GM18868 (cell line): ENCODE data around the gene PIK3R5.
"Not testable (repeated sequence)": the region's sequence is repeated elsewhere in the genome, so short reads cannot be mapped to it uniquely, and the experiment has no call there.

Experiments
- ATAC-seq: cut with Tn5 transposase; IDR thresholded peaks from one replicate; pipeline ENCODE4 v1.9.1; 2021; ENCODE audit warnings: mild to moderate bottlenecking, moderate library complexity; ENCODE audit not compliant: unreplicated experiment

The PIK3R5 gene

DNA sequence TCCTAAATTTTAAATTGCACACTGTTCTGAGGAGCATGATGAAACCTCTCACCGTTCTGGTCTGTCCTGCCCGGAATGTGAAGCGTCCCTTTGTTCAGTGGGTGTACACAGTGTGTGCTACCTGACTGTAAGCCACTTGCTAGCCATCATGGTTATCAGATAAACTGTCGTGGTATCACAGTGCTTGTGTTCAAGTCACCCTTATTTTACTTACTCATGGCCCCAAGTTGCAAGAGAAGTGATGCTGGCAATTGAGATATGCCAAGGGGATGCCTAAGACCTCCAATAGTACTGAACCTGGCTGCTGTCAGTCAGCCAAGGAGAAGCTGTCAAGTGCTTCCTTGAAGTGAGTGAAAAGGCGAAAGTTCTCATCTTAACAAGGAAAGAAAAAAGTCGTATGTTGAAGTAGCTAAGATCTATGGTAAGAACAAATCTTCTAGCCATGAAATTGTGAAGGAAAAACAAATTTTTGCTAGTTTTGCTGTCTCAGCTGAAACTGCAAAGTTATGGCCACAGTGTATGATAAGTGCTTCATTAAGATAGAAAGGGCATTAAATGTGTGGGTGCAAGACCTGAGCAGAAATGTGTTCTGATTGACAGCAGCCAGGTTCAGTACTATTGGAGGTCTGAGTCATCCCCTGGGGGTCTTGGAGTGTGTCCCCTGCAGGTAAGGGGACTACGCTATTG lies 103.9 kb downstream of the PIK3R5 start:
- no peak for ATAC-seq

DNA sequence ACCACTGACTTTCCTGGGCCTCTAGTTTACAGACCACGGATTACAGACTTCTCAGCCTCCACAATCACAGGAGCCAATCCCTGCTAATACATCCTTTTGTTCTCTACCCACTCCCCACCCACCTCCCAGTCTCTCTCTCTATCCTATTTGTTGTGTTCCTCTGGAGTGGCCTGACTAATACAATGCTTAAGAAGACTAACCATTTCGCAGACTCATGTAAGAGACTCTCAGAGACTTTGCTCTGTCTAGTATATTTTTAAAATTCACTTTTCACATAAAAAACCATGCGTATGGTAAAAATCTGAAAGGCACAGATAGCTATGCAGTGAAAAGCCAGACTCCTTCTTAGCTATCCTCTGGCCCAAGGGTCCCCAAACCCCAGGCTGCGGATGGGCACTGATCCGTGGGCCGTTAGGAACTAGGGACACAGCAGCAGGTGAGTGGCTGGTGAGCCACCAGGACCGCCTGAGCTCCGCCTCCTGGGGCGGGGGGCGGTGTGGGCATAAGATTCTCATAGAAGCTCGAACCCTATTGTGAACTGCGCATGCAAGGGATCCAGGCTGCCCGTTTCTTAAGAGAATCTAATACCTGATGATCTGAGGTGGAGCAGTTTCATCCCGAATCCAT lies 105.6 kb downstream of the PIK3R5 start:
- ATAC-seq, result no peak

DNA sequence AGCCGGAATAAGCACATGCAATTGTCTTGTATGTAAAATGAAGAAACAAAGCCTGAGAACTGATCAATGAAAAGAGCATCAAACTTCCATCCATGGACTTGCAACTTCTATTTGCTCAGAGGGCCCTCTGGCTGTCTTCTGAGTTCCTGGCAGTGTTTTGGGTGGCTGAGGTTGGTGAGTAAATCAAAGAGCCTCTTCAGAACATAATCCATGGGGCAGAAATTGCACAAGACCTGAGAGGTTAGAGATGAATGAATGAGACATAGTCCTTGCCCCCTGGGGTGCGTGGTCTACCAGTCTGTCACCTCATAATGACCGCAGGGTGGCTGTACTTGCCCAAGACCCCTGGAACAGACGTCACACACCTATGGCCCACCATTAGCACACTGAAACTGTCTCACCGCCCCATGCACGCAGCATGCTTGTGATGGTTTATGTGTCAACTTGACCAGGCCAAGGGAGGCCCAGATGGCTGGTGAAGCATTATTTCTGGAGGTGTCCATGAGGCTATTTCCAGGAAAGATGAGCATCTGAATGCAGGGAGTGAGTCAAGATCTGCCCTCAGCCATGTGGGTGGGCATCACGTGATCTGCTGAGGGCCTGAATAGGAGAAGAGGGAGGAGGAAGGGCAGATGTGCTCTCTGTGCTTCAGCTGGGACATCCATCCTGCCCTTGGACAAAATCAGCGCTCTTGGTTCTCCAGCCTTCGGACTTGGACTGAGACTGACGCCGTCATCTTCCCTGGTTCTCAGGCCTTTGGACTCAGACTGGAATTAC lies 106.3 kb downstream of the PIK3R5 start:
- no peak for ATAC-seq

DNA sequence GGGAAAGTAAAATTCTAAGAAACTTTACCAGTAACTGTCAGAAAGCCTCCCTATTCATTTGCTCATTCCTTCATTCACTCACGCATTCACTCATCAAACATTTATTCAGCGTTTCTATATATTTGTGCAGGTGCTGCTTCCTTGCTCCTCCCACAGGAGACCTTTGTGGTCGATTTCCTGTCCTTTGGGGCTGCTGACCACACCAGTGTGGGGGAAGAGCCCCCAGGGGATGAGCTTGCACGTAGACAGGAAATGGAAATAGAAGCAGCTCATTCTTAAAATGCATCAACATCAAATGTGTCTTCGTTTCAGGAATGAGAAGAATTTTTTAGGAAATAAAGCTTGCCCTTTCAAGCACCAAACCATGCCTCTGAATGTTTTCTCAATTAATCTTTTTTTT lies 107.6 kb downstream of the PIK3R5 start:
- ATAC-seq, result peak; percentile 39

DNA sequence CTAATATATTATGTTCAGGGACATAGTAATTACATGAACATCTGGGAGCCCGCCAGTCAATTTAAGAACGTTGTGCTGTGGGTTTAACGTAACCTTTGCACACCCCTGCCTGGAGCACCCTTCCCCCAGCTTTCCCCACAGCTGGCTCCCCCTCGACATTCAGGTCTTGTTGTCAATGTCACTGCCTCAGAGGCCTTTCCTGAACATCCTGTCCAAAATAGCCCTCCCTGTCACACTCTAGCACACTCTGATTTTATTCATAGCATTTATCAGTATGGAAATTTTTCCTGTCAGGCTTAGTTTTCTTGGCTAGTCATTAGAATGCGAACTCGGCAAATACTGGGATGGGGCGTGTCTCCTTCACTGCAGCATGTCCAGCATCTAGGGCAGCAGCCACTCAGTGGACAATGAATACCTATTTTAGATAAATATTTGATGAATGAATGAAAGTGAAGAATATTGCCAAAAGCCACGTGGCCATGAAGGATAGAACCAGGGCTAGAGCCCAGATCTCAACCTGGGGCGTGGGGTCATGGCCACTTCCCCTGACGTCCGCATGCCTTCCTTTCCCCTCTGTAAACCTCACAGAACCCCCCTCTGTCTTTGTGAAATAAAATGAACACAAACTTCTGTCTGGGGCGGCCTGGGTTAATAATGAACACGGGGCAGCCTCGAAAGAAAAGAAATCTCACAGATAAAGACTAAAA lies 108.5 kb downstream of the PIK3R5 start:
- no peak for ATAC-seq

DNA sequence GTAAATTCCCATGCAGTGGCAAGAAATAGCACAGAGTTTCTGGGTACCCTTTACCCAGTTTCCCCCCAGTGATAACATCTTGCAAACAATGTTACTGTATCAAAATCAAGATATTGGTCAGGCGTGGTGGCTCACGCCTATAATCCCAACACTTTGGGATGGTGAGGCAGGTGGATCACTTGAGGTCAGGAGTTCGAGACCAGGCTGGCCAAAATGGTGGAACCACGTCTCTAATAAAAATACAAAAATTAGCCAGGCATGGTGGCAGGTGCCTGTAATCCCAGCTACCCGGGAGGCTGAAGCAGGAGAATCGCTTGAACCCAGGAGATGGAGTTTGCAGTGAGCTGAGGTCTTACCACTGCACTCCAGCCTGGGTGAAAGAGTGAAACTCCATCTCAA lies 109.3 kb downstream of the PIK3R5 start:
- ATAC-seq, result not testable (repeated sequence)

DNA sequence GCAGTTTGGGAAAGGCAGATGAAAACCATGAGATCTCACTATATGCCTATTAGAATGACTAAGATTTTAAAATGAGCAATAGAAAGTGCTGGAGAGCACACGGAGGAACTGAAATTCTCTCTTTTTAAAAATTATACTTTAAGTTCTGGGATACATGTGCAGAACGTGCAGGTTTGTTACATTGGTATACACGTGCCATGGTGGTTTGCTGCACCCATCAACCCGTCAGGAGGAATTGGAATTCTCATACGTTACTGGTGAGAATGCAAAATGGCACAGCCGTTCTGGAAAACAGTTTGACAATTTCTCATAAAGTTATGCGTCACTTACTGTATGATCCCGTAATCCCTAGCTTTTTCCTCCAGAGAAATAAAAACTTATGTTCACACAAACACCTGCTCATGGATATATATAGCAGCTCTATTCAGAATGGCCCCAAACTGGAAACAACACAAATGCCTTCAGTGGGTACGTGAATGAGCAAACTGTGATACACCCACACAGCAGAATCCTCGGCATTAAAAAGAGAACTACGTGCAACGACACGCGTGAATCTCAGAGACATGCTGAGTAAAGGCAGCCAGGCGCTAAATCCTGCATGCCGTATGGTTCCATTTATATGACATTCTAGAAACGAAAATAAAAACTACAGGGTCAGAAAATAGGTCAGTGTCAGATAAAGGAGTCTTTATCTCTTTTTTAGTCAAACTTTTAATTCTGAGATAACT lies 109.9 kb downstream of the PIK3R5 start:
- ATAC-seq, result peak; percentile 53

DNA sequence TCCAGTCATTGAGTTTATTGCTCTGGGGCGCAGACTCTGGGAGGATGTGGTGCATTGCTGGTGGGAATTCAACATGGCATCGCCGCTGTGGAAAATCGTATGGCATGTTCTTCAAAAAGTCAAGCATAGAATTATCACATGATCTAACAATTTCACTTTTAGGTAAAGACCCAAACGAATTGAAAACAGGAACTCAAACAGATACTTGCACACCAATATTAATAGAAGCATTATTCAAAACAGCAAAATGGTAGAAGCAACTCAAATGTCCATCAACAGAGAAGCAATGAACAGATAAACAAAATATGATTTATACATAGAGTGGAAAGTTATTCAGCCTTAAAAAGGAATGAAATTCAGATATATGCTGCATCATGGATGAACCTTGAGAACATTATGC lies 113.9 kb downstream of the PIK3R5 start:
- ATAC-seq, result no peak

DNA sequence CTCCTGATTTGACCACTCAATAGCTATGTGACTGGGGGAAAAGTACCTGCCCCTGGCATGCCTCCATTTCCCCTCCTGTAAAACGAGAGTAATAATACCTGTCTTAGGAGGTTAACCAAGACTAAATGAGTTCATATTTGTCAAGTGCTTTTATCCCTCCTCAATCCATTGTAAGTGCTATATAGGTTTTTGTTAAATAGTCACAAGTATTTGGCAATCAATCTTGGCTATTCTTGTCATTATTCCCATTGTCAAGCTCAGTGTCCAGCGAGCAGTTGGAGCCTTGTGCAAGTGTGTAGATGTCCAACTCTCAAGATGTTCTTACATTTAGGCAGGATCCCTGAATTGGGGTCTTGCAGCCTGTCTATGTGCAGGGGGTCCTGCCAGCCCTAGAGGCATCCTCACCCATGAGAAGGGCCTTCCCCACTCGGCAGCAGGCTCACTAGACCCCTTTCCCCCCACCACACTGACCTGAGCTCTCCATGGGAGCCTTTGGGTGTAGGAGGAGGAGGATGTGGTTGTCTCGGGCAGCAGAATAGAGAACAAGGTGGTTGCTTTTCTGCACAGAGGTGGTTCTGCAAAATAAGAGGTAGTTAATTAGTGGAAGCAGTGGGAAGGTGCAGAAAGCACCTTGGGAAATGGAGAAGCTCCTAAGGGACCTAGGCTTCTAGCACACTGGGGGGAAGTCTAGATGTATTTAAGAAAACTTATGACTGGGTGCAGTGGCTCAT lies 116.0 kb downstream of the PIK3R5 start:
- no peak for ATAC-seq

DNA sequence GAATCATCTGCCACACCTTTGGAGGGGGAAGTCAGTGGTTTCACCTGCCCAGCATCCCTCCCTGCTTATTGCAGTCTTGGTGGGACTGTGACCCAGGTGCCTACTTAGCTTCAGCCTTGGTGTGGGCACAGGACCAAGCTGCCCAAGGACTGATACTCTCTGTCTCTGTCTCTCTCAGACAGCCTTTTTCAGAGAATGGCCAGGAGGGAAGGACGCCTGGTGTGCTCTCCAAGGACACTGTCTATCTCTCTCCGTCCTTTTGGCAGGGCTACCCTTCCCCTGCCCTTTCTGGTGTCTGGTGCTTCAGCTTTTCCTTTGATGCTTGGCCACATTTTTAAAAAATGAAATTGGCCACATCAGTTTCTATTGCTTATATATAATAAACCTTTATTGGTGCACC lies 117.6 kb downstream of the PIK3R5 start:
- ATAC-seq, result no peak

DNA sequence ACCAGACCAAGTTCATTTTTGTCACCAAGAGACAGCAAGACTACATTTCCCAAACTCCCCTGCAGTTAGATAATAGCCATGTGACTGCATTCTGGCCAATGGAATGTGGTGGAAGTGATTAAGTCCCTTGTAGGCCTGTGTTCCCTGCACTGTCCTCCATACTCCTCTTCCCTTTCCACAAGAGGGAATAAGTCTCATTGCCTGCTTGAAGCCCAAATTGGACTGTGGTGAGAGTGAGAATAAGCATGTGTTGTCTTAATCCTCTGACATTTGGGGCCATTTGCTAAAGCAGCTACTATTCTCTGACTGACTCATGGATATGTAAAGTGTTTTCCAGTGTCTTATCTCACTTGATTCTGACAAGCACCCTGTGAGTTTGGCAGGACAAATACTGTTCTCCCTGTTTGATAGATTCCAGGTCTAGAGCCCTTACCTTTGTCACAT lies 118.7 kb downstream of the PIK3R5 start:
- ATAC-seq, result no peak

DNA sequence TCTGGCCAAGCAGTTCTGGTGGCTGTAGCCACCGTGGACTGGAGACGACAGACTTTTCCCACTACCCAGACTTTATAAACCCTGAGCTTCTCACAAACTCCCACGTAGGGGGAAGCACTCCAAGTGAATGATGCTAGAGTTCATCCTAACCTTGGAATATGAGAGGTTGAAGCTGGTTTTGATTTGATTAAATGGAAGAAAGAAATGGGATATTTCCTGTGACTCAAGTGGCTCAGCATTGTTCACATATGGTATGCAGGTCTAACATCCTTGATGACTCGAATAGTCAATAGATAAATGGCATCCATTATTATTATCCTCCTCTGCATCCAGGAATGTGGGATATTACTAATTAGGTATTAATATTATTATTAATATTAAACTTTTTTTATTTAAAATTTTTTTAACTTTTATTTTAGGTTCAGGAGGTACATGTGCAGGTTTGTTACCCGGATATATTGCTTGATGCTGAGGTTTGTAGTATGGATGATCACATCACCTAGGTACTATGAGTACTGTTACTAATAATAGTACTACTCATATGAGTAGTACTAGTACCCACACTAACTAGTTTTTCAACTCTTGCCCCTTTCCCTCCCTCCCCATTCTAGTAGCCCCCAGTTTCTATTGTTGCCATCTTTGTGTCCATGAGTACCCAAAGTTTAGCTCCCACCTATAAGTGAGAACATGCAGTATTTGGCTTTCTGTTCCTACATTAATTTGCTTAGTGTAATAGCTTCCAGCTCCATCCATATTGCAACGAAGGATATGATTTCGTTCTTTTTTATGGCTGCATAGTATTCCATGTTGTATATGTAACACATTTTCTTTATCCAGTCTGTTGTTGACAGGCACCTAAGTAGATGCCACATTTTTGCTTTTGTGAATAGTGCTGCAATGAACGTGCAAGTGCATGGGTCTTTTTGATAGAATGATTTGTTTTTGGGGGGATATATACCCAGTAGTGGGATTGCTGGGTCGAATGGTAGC lies 121.0 kb downstream of the PIK3R5 start:
- no peak for ATAC-seq

DNA sequence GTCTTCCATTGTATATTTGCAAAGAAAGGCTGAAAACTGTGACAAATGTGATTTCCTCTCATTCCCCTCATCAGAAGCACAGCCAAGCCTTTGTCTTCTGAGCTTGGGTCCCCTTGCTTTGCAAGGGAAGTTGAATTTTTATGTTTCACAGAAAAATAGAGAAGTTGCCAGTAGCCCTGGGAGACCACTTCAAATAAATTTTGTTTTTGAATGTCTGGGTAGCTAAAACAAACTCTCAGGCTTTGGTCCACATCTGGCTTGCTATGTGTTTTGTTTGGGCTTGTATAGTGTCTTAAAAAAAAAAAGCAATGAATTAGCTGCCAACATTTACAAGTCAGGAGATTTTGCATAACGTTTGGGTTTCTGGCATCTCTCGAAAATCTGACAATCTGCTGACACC lies 122.2 kb downstream of the PIK3R5 start:
- ATAC-seq, result no peak

DNA sequence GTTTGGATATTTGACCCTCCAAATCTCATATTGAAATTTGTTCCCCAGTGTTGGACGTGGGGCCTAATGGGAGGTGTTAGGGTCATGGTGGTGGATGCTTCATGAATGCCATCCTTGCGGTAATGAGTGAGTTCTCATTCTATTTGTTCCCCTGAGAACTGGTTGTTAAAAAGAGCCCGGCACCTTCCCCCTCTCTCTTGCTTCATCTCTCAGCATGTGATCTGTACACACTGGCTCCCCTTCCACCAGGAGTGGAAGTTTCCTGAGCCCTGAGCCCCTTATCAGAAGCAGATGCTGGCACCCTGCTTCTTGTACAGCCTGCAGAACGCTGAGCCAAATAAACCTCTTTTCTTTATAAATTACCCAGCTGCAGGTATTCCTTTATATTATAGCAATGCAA lies 123.7 kb downstream of the PIK3R5 start:
- no peak for ATAC-seq

DNA sequence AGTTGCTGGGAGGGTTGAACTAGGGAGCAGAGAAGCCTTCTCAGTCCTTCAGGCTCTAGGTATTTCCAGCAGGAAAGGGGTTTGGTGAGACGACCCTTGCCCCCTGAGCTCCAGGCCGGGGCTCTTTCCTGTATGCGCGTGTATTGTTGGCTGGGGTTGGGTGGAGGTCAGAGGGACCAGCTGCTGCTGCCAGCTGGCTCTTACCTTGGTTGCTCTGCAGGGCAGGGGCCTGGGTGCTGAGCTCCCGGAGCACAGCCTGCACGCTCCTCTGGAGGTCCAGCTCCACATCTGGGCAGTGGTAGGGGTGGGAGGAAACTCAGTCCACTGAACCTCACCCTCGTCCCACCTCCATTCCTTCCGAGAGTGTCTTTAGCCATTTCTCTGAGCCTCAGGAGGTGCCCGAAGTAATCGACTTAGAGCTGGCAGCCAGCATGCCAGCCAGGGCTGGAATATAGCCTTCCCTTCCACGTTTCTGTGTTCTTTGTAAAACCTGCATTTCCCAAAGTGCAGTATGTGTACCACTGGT lies 126.0 kb downstream of the PIK3R5 start:
- no peak for ATAC-seq

DNA sequence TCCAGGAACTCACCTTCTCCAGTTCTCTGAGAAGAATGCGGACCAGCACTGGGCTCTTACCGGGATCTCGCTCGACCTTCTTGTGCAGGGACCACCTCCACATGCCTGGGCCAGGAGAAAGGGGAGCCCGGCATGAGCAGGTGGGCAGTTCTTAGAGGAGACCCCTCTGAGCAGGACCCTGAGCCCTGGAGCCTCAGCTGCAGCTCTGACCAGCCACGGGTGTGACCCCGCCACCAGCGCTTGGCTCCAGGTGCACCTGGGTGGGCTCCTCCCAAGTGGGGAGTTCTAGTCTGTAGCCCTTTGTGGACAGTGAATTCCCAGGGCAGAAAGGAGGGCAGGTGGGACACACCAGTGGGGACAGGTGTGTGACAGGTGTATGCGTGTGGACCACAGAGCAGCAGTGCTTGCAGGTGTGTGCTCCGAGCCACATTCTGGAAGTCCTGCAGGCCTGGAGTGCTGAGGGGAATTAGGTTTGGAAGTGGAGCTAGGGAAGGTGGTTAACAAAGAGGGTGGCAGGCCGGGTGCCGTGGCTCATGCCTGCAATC lies 126.9 kb downstream of the PIK3R5 start:
- no peak for ATAC-seq

DNA sequence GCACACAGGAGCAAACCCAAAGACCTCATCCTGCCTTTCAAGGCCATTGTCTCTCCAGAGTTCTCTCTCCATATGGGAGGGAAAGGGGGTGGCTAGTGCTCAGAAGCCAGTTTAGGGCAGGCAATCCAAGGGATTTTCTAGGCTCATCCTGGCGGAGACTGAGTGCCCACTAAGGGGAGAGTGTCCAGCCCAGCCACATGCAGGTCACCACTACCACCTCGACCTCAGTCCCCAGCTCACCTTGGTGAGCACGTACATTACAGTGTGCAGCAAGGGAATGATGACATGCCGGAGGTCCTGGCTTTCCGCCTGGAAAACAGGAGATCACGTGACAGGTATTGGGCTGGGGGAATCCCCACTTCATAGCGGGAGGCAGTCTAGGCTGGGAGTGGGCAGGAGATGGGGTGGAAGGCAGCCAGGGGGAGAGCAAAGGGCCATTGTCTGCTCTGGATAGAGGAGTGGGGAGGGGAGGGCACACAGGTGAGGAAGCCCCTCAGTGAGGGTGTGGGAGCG lies 127.9 kb downstream of the PIK3R5 start:
- ATAC-seq, result no peak
